ENCODE measurements around the gene FAM151B.
"Not testable (repeated sequence)": the region's sequence is repeated elsewhere in the genome, so short reads cannot be mapped to it uniquely, and the experiment has no call there.

The FAM151B gene
- total RNA-seq: 3.8 to 17.1 (median 12.2) reads per million in 18 experiments

- DNase-seq: peak; percentile 89 to 91
Measured at GRCh38 chr5:80487829-80488721, at the start of gene FAM151B. Gene FAM151B, plus strand, starts transcription at chr5:80488100. Its CDS starts 24 bp downstream, at chr5:80488124.

GRCh38 chr5:80438739-80439138 is 49.2 kb upstream of the FAM151B start:
- DNase-seq: no peak

GRCh38 chr5:80439213-80439612 is 48.7 kb upstream of the FAM151B start:
- DNase-seq: no peak

GRCh38 chr5:80442742-80443141 is 45.2 kb upstream of the FAM151B start:
- DNase-seq: no peak

- no peak for DNase-seq
Measured at GRCh38 chr5:80453366-80453765, 34.5 kb upstream of the FAM151B start.

GRCh38 chr5:80463269-80463668 is 24.6 kb upstream of the FAM151B start:
- no peak for DNase-seq

GRCh38 chr5:80466669-80467485 is 21.0 kb upstream of the FAM151B start:
- peak; percentile 63 to 84 for DNase-seq

GRCh38 chr5:80468131-80468530 is 19.8 kb upstream of the FAM151B start:
- DNase-seq: peak in 1 of 2 donors; percentile 71

GRCh38 chr5:80470631-80471030 is 17.3 kb upstream of the FAM151B start:
- not testable (repeated sequence) for DNase-seq

GRCh38 chr5:80474929-80475328 is 13.0 kb upstream of the FAM151B start:
- DNase-seq: no peak

GRCh38 chr5:80479713-80480112 is 8.2 kb upstream of the FAM151B start:
- no peak for DNase-seq

GRCh38 chr5:80480354-80480753 is 7.5 kb upstream of the FAM151B start:
- DNase-seq: no peak

- peak; percentile 47 to 68 for DNase-seq
Measured at GRCh38 chr5:80481019-80481893, 6.6 kb upstream of the FAM151B start.

GRCh38 chr5:80482578-80482977 is 5.3 kb upstream of the FAM151B start:
- DNase-seq: peak in 1 of 2 donors; percentile 8

GRCh38 chr5:80483636-80484232 is 4.2 kb upstream of the FAM151B start:
- DNase-seq: peak in 1 of 2 donors; percentile 2

GRCh38 chr5:80487444-80487828 is 464 bp upstream of the FAM151B start:
- no peak for DNase-seq

- DNase-seq: peak in 1 of 2 donors; percentile 1
Measured at GRCh38 chr5:80491296-80491695, 3.4 kb downstream of the FAM151B start.

GRCh38 chr5:80492741-80493140 is 4.8 kb downstream of the FAM151B start:
- peak in 1 of 2 donors; percentile 1 for DNase-seq

GRCh38 chr5:80493443-80493842 is 5.5 kb downstream of the FAM151B start:
- not testable (repeated sequence) for DNase-seq

GRCh38 chr5:80495891-80496290 is 8.0 kb downstream of the FAM151B start:
- no peak for DNase-seq

GRCh38 chr5:80502800-80503199 is 14.9 kb downstream of the FAM151B start:
- peak in 1 of 2 donors; percentile 77 for DNase-seq

GRCh38 chr5:80503641-80504040 is 15.7 kb downstream of the FAM151B start:
- peak; percentile 89 to 90 for DNase-seq
